Parathyroid adenoma (tissue), 2 donors: Measurements from ENCODE around the gene EMX2.

Experiments used
- H2AFZ ChIP-seq: fragments of 300-600 bp; sonication (generic); one replicate; pipeline ENCODE4 v1.7.0; 2017; ENCODE audit warnings: antibody characterized with exemption, mild to moderate bottlenecking
- H3K27ac ChIP-seq: fragments of 300-600 bp; sonication (generic); one replicate; pipeline ENCODE4 v1.7.0; 2017
- H3K27me3 ChIP-seq: fragments of 300-600 bp; sonication (generic); one replicate; pipeline ENCODE4 v1.7.0; 2017; ENCODE audit warnings: low read length; ENCODE audit not compliant: control insufficient read depth, insufficient read depth
- H3K36me3 ChIP-seq: fragments of 300-600 bp; sonication (generic); one replicate; pipeline ENCODE4 v1.7.0; 2017; ENCODE audit warnings: low read length; ENCODE audit not compliant: control insufficient read depth, insufficient read depth
- H3K4me1 ChIP-seq: fragments of 300-600 bp; sonication (generic); one replicate; pipeline ENCODE4 v1.7.0; 2017; ENCODE audit warnings: control low read depth
- H3K4me2 ChIP-seq: fragments of 300-600 bp; sonication (generic); one replicate; pipeline ENCODE4 v1.7.0; 2017; ENCODE audit warnings: low read length
- H3K4me3 ChIP-seq: fragments of 300-600 bp; sonication (generic); one replicate; pipeline ENCODE4 v1.7.0; 2017; ENCODE audit warnings: low read depth, low read length
- H3K79me2 ChIP-seq: fragments of 300-600 bp; sonication (generic); one replicate; pipeline ENCODE4 v1.7.0; 2017; ENCODE audit warnings: control low read depth
- H3K9ac ChIP-seq: fragments of 300-600 bp; sonication (generic); one replicate; pipeline ENCODE4 v1.7.0; 2017; ENCODE audit warnings: mild to moderate bottlenecking
- H3K9me3 ChIP-seq: fragments of 300-600 bp; sonication (generic); one replicate; pipeline ENCODE4 v1.7.0; 2017; ENCODE audit warnings: low read length; ENCODE audit not compliant: control insufficient read depth
- TF ChIP-seq, protein P1 (sequence below): fragments of 300-600 bp; sonication (generic); IDR thresholded peaks from one replicate; pipeline ENCODE4 v1.7.0; 2017; ENCODE audit warnings: antibody characterized with exemption, mild to moderate bottlenecking
- donor health status: primary hyperparathyroidism.

Gene EMX2

DNA sequence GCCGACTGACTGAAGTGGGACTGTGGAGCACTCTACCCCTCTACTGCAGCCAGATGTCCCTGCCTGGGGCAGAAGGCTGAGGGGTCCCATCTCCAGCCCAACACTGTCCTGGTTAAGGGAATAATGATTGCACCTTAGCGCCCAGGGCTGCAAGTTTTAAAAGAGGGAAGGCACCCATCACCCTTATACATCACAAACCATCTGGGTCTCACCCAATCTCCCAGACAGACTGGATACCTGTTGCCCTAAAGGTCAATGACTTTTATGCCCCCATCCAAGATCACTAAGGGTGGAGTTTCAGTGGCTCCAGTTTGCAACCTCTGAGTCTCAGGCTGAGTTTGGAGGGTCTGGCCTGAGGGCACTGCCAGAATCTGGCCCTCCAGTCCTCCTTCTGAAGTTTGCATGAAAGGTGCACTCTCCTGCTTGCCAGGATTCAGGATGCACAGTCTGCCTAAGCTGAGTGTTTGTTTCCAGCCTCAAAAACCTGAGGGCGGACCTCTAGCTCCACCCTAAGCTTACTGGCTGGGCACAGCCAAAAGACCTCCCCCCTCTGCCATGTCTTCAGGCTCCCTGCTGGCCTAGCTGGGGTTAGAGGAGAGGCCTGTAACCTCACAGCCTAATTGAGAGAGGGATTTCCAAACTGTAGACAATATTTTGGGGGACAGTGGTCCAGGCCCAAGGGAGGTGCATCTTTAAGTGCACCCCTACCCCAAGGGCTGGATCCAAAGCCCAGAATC, 2.5 kb upstream of the EMX2 start:
- H3K79me2 ChIP-seq, result no peaks in the 10 kb centered on the region
- no peak overlapping the region for H3K27ac ChIP-seq
- H3K36me3 ChIP-seq, result no peaks in the 10 kb centered on the region
- no peak overlapping the region for H3K4me3 ChIP-seq
- H3K9me3 ChIP-seq, result no peaks in the 10 kb centered on the region
- no peak overlapping the region for H3K9ac ChIP-seq
- H3K4me1 ChIP-seq, result no peaks in the 10 kb centered on the region
- H3K4me2 ChIP-seq, result no peak overlapping the region
- H3K27me3 ChIP-seq, result peaks cover 29% of the 10 kb centered on the region
- H2AFZ ChIP-seq, result no peak overlapping the region
- TF ChIP-seq, protein P1, sequence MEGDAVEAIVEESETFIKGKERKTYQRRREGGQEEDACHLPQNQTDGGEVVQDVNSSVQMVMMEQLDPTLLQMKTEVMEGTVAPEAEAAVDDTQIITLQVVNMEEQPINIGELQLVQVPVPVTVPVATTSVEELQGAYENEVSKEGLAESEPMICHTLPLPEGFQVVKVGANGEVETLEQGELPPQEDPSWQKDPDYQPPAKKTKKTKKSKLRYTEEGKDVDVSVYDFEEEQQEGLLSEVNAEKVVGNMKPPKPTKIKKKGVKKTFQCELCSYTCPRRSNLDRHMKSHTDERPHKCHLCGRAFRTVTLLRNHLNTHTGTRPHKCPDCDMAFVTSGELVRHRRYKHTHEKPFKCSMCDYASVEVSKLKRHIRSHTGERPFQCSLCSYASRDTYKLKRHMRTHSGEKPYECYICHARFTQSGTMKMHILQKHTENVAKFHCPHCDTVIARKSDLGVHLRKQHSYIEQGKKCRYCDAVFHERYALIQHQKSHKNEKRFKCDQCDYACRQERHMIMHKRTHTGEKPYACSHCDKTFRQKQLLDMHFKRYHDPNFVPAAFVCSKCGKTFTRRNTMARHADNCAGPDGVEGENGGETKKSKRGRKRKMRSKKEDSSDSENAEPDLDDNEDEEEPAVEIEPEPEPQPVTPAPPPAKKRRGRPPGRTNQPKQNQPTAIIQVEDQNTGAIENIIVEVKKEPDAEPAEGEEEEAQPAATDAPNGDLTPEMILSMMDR, result no peak

DNA sequence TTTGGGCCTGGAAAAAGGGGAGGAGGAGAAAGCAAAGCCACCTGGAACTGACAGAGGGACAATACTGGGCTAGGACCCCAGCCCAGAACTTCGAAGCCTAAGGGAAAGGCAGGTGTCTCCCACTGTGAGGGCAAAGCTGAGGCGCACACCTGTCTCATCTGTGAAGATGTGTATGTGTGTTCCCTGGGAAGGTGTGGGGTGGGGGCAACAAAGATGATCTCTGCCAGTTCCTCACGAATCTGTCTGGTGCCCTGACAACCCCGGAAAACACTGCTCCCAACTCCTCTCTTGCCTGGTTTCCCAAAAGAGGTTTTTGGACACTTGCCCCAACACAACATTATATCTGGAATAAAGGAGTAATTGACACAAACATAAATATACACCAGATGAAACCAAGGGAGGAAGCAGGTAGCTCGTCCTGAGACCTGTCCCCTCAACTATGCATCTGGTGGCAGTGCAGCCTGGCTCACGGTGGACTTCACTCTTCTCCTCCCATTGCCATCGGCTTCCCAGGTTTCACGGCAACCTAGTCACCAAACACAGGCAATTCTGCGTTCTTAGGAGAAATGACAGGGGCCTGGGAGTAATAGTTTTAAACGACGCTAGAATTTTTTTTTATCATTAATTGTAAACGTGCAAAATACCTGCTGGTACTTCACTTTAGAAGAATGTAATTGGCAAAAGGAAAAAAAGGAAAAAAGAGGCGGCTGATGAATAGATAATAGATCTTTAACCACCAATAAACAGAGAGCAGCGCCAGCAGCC, 1.7 kb upstream of the EMX2 start:
- TF ChIP-seq, protein P1, result no peak
- H3K4me3 ChIP-seq, result no peak overlapping the region
- H3K4me1 ChIP-seq, result no peaks in the 10 kb centered on the region
- no peaks in the 10 kb centered on the region for H3K79me2 ChIP-seq
- no peaks in the 10 kb centered on the region for H3K9me3 ChIP-seq
- no peaks in the 10 kb centered on the region for H3K36me3 ChIP-seq
- no peak overlapping the region for H3K4me2 ChIP-seq
- H2AFZ ChIP-seq, result no peak overlapping the region
- no peak overlapping the region for H3K27ac ChIP-seq
- no peak overlapping the region for H3K9ac ChIP-seq
- peaks cover 29% of the 10 kb centered on the region for H3K27me3 ChIP-seq

DNA sequence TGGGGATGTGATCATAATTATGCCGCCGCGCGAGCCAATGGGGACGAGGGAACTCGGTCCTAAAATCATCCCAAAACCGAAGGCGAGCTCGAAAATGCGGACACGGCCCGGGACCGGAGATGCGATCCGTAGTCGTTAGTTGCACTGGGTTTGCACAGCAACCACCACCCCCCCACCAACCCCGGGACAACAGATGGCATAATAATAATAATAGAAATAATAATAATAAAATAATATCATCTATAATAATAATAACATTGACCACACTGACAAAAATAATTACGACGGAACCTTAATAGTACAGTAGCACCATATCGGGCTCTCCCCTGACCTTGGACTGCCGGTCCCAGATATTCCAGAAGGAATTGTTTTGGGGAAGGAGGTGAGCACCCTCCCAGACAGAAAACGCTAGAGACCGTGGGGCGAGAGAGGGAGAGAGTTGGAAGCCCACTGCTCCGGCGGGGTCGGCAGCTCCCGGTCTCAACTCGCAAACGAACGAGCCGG, 1.1 kb upstream of the EMX2 start:
- no peaks in the 10 kb centered on the region for H3K9me3 ChIP-seq
- H3K27ac ChIP-seq, result peak overlapping the region; percentile 11
- H3K79me2 ChIP-seq, result no peaks in the 10 kb centered on the region
- H3K36me3 ChIP-seq, result no peaks in the 10 kb centered on the region
- H3K27me3 ChIP-seq, result peaks cover 34% of the 10 kb centered on the region
- TF ChIP-seq, protein P1, result no peak
- no peak overlapping the region for H3K9ac ChIP-seq
- H2AFZ ChIP-seq, result peak overlapping the region; percentile 33
- H3K4me1 ChIP-seq, result no peaks in the 10 kb centered on the region
- H3K4me2 ChIP-seq, result no peak overlapping the region
- no peak overlapping the region for H3K4me3 ChIP-seq

DNA sequence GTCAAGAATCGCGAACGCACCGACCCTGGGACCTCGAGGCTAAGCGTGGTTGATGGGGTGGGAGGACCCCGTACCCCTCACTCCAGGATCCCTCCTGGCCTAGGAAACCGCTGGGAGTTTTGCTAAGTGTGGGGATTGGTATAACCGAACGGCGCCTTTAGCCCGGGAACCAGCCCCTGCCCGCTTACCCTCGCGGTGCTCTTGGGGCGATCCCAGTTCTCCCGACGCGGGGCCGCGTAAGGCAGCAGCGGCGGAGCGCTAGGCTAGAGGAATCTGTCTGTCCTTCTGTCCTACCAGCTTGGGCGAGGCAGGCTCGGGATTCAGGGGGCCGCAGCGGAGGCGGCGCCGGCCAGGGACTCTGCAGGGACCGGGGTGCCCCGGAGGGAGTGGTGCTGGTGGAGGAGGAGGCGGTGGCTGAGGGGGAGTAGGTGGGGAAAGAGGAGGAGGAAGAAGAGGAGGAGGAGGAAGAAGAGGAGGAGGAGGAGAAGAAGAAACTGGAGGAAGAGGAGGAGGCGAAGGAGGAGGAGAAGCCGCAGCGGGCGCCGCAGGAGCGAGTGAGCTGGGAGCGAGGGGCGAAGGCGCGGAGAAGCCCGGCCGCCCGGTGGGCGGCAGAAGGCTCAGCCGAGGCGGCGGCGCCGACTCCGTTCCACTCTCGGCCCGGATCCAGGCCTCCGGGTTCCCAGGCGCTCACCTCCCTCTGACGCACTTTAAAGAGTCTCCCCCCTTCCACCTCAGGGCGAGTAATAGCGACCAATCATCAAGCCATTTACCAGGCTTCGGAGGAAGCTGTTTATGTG, 439 bp upstream of the EMX2 start:
- Histone ChIP-seq H3K4me2 (no peak overlapping the region), H3K4me1 (no peaks in the 10 kb centered on the region), H3K27me3 (peaks cover 39% of the 10 kb centered on the region), H3K9me3 (no peaks in the 10 kb centered on the region), H3K27ac (peak overlapping the region; percentile 11), H2AFZ (peak overlapping the region; percentile 33), H3K79me2 (no peaks in the 10 kb centered on the region), H3K4me3 (no peak overlapping the region), H3K36me3 (no peaks in the 10 kb centered on the region), H3K9ac (no peak overlapping the region)
- TF ChIP-seq, protein P1, result no peak
